ENCODE data around the gene XXYLT1.

Gene XXYLT1

DNA sequence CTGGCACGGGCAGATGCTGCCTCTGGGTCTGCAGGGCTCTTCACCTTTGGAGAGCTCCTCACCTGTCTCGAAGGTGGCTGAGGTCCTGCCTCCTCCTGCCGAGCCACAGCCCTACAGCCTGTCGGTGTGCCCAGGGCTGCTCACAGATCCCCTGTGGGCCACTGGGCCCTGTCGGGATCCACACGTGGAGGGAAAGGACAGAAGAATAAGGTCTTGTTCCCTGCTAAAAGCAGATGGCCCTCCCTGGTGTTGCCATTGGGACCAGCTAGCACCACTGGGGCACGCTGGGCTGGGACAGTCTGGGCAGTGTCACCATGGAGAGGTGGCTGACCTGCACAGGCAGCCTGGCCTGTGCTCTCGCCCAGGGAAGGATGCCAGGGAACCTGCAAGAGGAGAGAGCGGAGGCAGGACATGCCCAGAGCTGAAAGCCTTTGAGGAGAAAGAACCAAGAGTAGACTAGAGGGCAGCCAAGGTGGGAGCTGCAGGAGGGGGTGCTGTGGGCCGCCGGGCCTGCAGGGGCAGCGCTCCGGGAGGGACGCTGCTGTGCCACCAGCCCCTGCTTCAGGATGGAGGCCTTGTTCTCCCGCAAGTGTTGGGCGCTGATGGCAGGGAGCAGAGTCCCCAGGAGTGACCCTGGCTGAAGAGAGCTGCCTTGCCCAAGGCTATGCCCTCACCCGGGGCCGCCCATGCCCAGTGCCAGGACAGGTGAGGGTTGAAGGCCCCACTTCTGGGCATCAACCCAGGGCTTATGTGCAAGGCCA lies 210.2 kb downstream of the XXYLT1 start:
- no peak for TF ChIP-seq EZH2phosphoT487 (IDR thresholded peaks at IDR 0.05; ENCODE audit: borderline replicate concordance, low read length)
- TF ChIP-seq, protein P1, sequence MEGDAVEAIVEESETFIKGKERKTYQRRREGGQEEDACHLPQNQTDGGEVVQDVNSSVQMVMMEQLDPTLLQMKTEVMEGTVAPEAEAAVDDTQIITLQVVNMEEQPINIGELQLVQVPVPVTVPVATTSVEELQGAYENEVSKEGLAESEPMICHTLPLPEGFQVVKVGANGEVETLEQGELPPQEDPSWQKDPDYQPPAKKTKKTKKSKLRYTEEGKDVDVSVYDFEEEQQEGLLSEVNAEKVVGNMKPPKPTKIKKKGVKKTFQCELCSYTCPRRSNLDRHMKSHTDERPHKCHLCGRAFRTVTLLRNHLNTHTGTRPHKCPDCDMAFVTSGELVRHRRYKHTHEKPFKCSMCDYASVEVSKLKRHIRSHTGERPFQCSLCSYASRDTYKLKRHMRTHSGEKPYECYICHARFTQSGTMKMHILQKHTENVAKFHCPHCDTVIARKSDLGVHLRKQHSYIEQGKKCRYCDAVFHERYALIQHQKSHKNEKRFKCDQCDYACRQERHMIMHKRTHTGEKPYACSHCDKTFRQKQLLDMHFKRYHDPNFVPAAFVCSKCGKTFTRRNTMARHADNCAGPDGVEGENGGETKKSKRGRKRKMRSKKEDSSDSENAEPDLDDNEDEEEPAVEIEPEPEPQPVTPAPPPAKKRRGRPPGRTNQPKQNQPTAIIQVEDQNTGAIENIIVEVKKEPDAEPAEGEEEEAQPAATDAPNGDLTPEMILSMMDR (IDR thresholded peaks at IDR 0.05; ENCODE audit: low read depth, low read length, poor library complexity, severe bottlenecking), result no peak
- Histone ChIP-seq H3K27ac (ENCODE audit: low read depth, low read length) (no peak overlapping the region), H3K9me2 (replicated peaks; ENCODE audit: control insufficient read depth, low read length) (no peaks in the 10 kb centered on the region), H3F3A (ENCODE audit: control insufficient read depth, insufficient read depth) (no peaks in the 10 kb centered on the region), H3K36me3 (ENCODE audit: control insufficient read depth, low read length) (no peaks in the 10 kb centered on the region), H3K9me3 (ENCODE audit: control insufficient read depth, insufficient read depth, low read length) (no peaks in the 10 kb centered on the region), H3K4me3 (ENCODE audit: low read length) (no peak overlapping the region), H3K27me3 (ENCODE audit: control insufficient read depth, low read length) (no peaks in the 10 kb centered on the region), H4K20me1 (ENCODE audit: control insufficient read depth, insufficient read depth, low read depth, low read length) (no peaks in the 10 kb centered on the region), H3K4me2 (ENCODE audit: low read length) (no peak overlapping the region), H3K79me2 (ENCODE audit: control insufficient read depth, low read length) (no peaks in the 10 kb centered on the region), H3K4me1 (ENCODE audit: control insufficient read depth, low read length) (peaks cover 17% of the 10 kb centered on the region)

DNA sequence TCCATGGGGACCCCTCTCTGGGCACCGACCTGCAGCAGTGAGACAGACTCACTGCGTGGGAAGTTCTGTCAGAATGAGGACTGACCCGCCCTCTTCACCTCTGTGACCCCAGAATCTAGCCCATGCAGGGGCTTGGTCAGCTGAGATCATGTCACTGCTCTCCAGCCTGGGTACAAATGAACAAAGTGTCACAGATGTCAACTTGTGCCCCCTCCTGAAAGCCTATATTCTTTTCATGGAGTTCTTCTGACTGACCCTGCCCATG lies 210.8 kb downstream of the XXYLT1 start:
- Histone ChIP-seq H3K36me3 (ENCODE audit: control insufficient read depth, low read length) (no peaks in the 10 kb centered on the region), H3K4me3 (ENCODE audit: low read length) (no peak overlapping the region), H3K9me2 (replicated peaks; ENCODE audit: control insufficient read depth, low read length) (no peaks in the 10 kb centered on the region), H3F3A (ENCODE audit: control insufficient read depth, insufficient read depth) (no peaks in the 10 kb centered on the region), H3K4me1 (ENCODE audit: control insufficient read depth, low read length) (peaks cover 16% of the 10 kb centered on the region), H3K79me2 (ENCODE audit: control insufficient read depth, low read length) (no peaks in the 10 kb centered on the region), H3K4me2 (ENCODE audit: low read length) (no peak overlapping the region), H3K27me3 (ENCODE audit: control insufficient read depth, low read length) (no peaks in the 10 kb centered on the region), H4K20me1 (ENCODE audit: control insufficient read depth, insufficient read depth, low read depth, low read length) (no peaks in the 10 kb centered on the region), H3K27ac (ENCODE audit: low read depth, low read length) (no peak overlapping the region), H3K9me3 (ENCODE audit: control insufficient read depth, insufficient read depth, low read length) (no peaks in the 10 kb centered on the region)
- TF ChIP-seq, protein P1 (IDR thresholded peaks at IDR 0.05; ENCODE audit: low read depth, low read length, poor library complexity, severe bottlenecking), result no peak
- TF ChIP-seq EZH2phosphoT487 (IDR thresholded peaks at IDR 0.05; ENCODE audit: borderline replicate concordance, low read length), result no peak

DNA sequence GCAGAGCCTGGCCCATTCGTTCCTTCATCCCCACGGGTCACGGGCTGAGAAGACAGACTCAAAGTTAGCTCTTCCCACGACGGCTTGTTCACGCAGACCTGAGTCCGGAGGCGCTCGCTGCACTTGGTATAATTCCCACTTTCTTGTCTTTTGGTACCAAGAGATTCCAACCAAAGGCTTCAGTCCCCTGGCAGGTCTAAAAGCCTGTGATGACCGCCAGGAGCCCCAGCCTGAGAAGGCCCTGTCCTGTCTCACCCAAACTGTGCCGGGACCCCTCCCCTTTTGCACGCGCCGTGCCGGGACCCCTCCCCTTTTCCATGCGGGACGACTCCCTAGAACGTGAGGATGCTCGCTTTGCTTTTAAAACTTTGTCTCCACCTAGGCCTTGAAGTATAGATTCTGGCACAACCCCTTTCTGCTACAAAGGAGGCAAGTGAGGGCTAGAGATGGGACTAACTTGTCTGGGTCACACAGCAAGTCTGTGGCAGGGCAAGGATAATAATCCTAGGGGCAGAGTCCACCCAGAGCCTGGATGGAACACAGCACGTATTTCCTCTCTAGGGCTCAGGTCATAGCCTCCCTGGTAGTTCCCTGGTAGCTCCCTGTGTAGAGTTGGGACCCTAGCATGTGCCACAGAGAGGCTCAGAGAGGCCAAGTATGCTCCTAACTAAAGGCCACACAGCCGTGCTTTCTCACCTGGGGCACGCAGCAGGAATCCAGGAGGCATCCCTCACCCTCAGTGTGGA lies 211.3 kb downstream of the XXYLT1 start:
- Histone ChIP-seq H3K79me2 (ENCODE audit: control insufficient read depth, low read length) (no peaks in the 10 kb centered on the region), H3K27ac (ENCODE audit: low read depth, low read length) (no peak overlapping the region), H3K4me3 (ENCODE audit: low read length) (no peak overlapping the region), H3K36me3 (ENCODE audit: control insufficient read depth, low read length) (no peaks in the 10 kb centered on the region), H3K4me2 (ENCODE audit: low read length) (no peak overlapping the region), H3F3A (ENCODE audit: control insufficient read depth, insufficient read depth) (no peaks in the 10 kb centered on the region), H3K9me2 (replicated peaks; ENCODE audit: control insufficient read depth, low read length) (no peaks in the 10 kb centered on the region), H3K4me1 (ENCODE audit: control insufficient read depth, low read length) (peaks cover 10% of the 10 kb centered on the region), H4K20me1 (ENCODE audit: control insufficient read depth, insufficient read depth, low read depth, low read length) (no peaks in the 10 kb centered on the region), H3K27me3 (ENCODE audit: control insufficient read depth, low read length) (no peaks in the 10 kb centered on the region), H3K9me3 (ENCODE audit: control insufficient read depth, insufficient read depth, low read length) (no peaks in the 10 kb centered on the region)
- TF ChIP-seq, protein P1 (IDR thresholded peaks at IDR 0.05; ENCODE audit: low read depth, low read length, poor library complexity, severe bottlenecking), result no peak
- TF ChIP-seq EZH2phosphoT487 (IDR thresholded peaks at IDR 0.05; ENCODE audit: borderline replicate concordance, low read length), result no peak

Data from DOHH2 (cell line).